GM12892 (cell line): ENCODE measurements around the gene VWA7.

Source experiments
- POLR2A ChIP-seq: IDR thresholded peaks from 2 replicates; pipeline ENCODE4 v1.6.1; 2011; ENCODE audit warnings: low read depth, low read length, control low read depth
- TAF1 ChIP-seq: IDR thresholded peaks from 2 replicates; pipeline ENCODE4 v1.6.1; 2011; ENCODE audit warnings: low read depth, mild to moderate bottlenecking, control low read depth, low read length, borderline replicate concordance

GRCh38 chr6:31806470-31807272 is 29.5 kb upstream of the VWA7 start, which contains the start of gene LSM2:
- TF ChIP-seq TAF1 (peak; percentile 50; the same call in 1 of the 2 replicates), POLR2A (peak; percentile 89)
